Measurements from ENCODE around the gene TNS1. TPM values are rescaled to one million over a fixed set of nuclear protein-coding genes. Genes with fewer than 3 reads are reported as not detected.
A peak's percentile ranks its signal among the peaks of the same experiment; 100 is the strongest.

Gene TNS1
- total RNA-seq, 1 donor from 2014 or later, result 0.24 TPM

GRCh38 chr2:217816396-217816869 is 186.4 kb downstream of the TNS1 start:
- H3K27me3 ChIP-seq, result peaks cover 98% of the 10 kb centered on the region
- Mint-ChIP-seq H3K27me3 (ENCODE audit: insufficient read depth, low read depth) (peaks cover 13% of the 10 kb centered on the region), H3K36me3 (peaks cover 5% of the 10 kb centered on the region), H3K4me3 (no peak overlapping the region), H3K9me3 (no peaks in the 10 kb centered on the region), H3K27ac (peak overlapping the region; percentile 62), H3K4me1 (peaks cover 55% of the 10 kb centered on the region)
- no peaks in the 10 kb centered on the region for H3K36me3 ChIP-seq
- no peak for TF ChIP-seq EZH2 (IDR thresholded peaks at IDR 0.05)
- no peak for TF ChIP-seq CTCF (IDR thresholded peaks at IDR 0.05)
- no peak for TF ChIP-seq EZH2phosphoT487 (IDR thresholded peaks at IDR 0.05)
- H3K27ac ChIP-seq, result no peak overlapping the region
- H4K20me1 ChIP-seq (ENCODE audit: low read depth), result peaks cover 65% of the 10 kb centered on the region
- no peak for DNase-seq (ENCODE audit: low spot score)
- H3K4me3 ChIP-seq, result no peak overlapping the region
- no peak overlapping the region for H2AFZ ChIP-seq (replicated peaks)
- no peaks in the 10 kb centered on the region for H3K79me2 ChIP-seq (ENCODE audit: low read depth)
- peaks cover 15% of the 10 kb centered on the region for H3F3A ChIP-seq (ENCODE audit: low read depth)
- H3K4me1 ChIP-seq, result peaks cover 11% of the 10 kb centered on the region
- no peak overlapping the region for H3K4me2 ChIP-seq
- no peaks in the 10 kb centered on the region for H3K9me3 ChIP-seq (ENCODE audit: low read depth)
- H3K9ac ChIP-seq, result no peak overlapping the region

GRCh38 chr2:217813828-217814227 is 189.0 kb downstream of the TNS1 start:
- H3K79me2 ChIP-seq (ENCODE audit: low read depth), result no peaks in the 10 kb centered on the region
- no peak overlapping the region for H3K4me2 ChIP-seq

GRCh38 chr2:217812170-217812569 is 190.6 kb downstream of the TNS1 start:
- peaks cover 31% of the 10 kb centered on the region for H3K4me1 Mint-ChIP-seq
- no peaks in the 10 kb centered on the region for H3K9me3 ChIP-seq (ENCODE audit: low read depth)
- H3K36me3 ChIP-seq, result no peaks in the 10 kb centered on the region
- H3K79me2 ChIP-seq (ENCODE audit: low read depth), result no peaks in the 10 kb centered on the region
- no peak for DNase-seq (ENCODE audit: low spot score)
- H3K4me1 ChIP-seq, result no peaks in the 10 kb centered on the region
- H3K4me3 Mint-ChIP-seq, result no peak overlapping the region
- peaks cover 27% of the 10 kb centered on the region for H4K20me1 ChIP-seq (ENCODE audit: low read depth)
- no peak for TF ChIP-seq CTCF (IDR thresholded peaks at IDR 0.05)
- no peak overlapping the region for H2AFZ ChIP-seq (replicated peaks)
- H3K4me3 ChIP-seq, result no peak overlapping the region
- no peaks in the 10 kb centered on the region for H3K9me3 Mint-ChIP-seq
- H3K4me2 ChIP-seq, result no peak overlapping the region
- peaks cover 2% of the 10 kb centered on the region for H3K27me3 Mint-ChIP-seq (ENCODE audit: insufficient read depth, low read depth)
- H3K27ac ChIP-seq, result no peak overlapping the region
- peaks cover 88% of the 10 kb centered on the region for H3K27me3 ChIP-seq
- no peaks in the 10 kb centered on the region for H3F3A ChIP-seq (ENCODE audit: low read depth)
- H3K9ac ChIP-seq, result no peak overlapping the region
- no peak overlapping the region for H3K27ac Mint-ChIP-seq
- peaks cover 6% of the 10 kb centered on the region for H3K36me3 Mint-ChIP-seq

More at GRCh38 chr2:217813828-217814227, 189.0 kb downstream of the TNS1 start:
- H3K4me1 Mint-ChIP-seq, result peaks cover 30% of the 10 kb centered on the region
- Histone ChIP-seq H3K36me3 (no peaks in the 10 kb centered on the region), H3K27me3 (peaks cover 88% of the 10 kb centered on the region), H3F3A (ENCODE audit: low read depth) (no peaks in the 10 kb centered on the region), H3K9ac (no peak overlapping the region), H3K4me3 (no peak overlapping the region), H3K4me1 (no peaks in the 10 kb centered on the region), H3K27ac (no peak overlapping the region), H2AFZ (replicated peaks) (no peak overlapping the region), H3K9me3 (ENCODE audit: low read depth) (no peaks in the 10 kb centered on the region), H4K20me1 (ENCODE audit: low read depth) (peaks cover 39% of the 10 kb centered on the region)
- peak overlapping the region; percentile 69 for H3K4me3 Mint-ChIP-seq
- peaks cover 6% of the 10 kb centered on the region for H3K36me3 Mint-ChIP-seq
- TF ChIP-seq EZH2 (IDR thresholded peaks at IDR 0.05) (no peak), CTCF (IDR thresholded peaks at IDR 0.05) (no peak), EZH2phosphoT487 (IDR thresholded peaks at IDR 0.05) (no peak)
- H3K27me3 Mint-ChIP-seq (ENCODE audit: insufficient read depth, low read depth), result peaks cover 2% of the 10 kb centered on the region
- no peak overlapping the region for H3K27ac Mint-ChIP-seq
- DNase-seq (ENCODE audit: low spot score), result no peak
- H3K9me3 Mint-ChIP-seq, result no peaks in the 10 kb centered on the region
